NCI-H1694 (cell line): ENCODE data around the gene GRHL3.
A peak's percentile ranks its signal among the peaks of the same experiment; 100 is the strongest.
"Not testable (repeated sequence)": the region's sequence is repeated elsewhere in the genome, so short reads cannot be mapped to it uniquely, and the experiment has no call there.

Experiments used
- DNase-seq: peaks from one replicate; lab custom pipeline; 2025; lab: John Stamatoyannopoulos, UW

GRHL3 gene

GRCh38 chr1:24319312-24319863 lies at the start of gene GRHL3:
GRHL3 (plus strand) TSS chr1:24319357; CDS start chr1:24319552, 195 bp downstream.
- DNase-seq, result no peak

- DNase-seq, result not testable (repeated sequence)
Observed at GRCh38 chr1:24274203-24275103, 44.7 kb upstream of the GRHL3 start.

- no peak for DNase-seq
Observed at GRCh38 chr1:24275104-24275410, 44.1 kb upstream of the GRHL3 start.

GRCh38 chr1:24275510-24275909 lies 43.6 kb upstream of the GRHL3 start:
- DNase-seq, result no peak

- DNase-seq, result no peak
Observed at GRCh38 chr1:24276791-24277190, 42.4 kb upstream of the GRHL3 start.

- DNase-seq, result peak; percentile 30
Observed at GRCh38 chr1:24277420-24278169, 41.6 kb upstream of the GRHL3 start.

- no peak for DNase-seq
Observed at GRCh38 chr1:24278726-24279125, 40.4 kb upstream of the GRHL3 start.

- no peak for DNase-seq
Observed at GRCh38 chr1:24279590-24280232, 39.4 kb upstream of the GRHL3 start.

- DNase-seq, result no peak
Observed at GRCh38 chr1:24281591-24281990, 37.6 kb upstream of the GRHL3 start.

- DNase-seq, result no peak
Observed at GRCh38 chr1:24282491-24282890, 36.7 kb upstream of the GRHL3 start.

GRCh38 chr1:24283326-24284155 lies 35.6 kb upstream of the GRHL3 start:
- DNase-seq, result no peak

GRCh38 chr1:24284156-24284471 lies 35.0 kb upstream of the GRHL3 start:
- DNase-seq, result no peak

GRCh38 chr1:24285231-24285630 lies 33.9 kb upstream of the GRHL3 start:
- no peak for DNase-seq

- DNase-seq, result no peak
Observed at GRCh38 chr1:24286246-24287010, 32.7 kb upstream of the GRHL3 start.

- not testable (repeated sequence) for DNase-seq
Observed at GRCh38 chr1:24287779-24288178, 31.4 kb upstream of the GRHL3 start.

- no peak for DNase-seq
Observed at GRCh38 chr1:24288479-24288878, 30.7 kb upstream of the GRHL3 start.

GRCh38 chr1:24289937-24290595 lies 29.1 kb upstream of the GRHL3 start:
- DNase-seq, result peak; percentile 88

GRCh38 chr1:24290933-24291487 lies 28.1 kb upstream of the GRHL3 start:
- DNase-seq, result no peak

GRCh38 chr1:24292103-24292502 lies 27.1 kb upstream of the GRHL3 start:
- DNase-seq, result no peak

GRCh38 chr1:24292887-24293286 lies 26.3 kb upstream of the GRHL3 start:
- no peak for DNase-seq
